Right ventricle myocardium superior (tissue), 1 donor: ENCODE results near the gene FRMD4A. TPM values are rescaled to one million over a fixed set of nuclear protein-coding genes. Genes with fewer than 3 reads are reported as not detected.
A peak's percentile ranks its signal among the peaks of the same experiment; 100 is the strongest.

Source experiments
- ATAC-seq: fragments of 200-7000 bp; cut with Tn5 transposase; one replicate; pipeline ENCODE4 v1.9.1; 2020; ENCODE audit warnings: mild to moderate bottlenecking; ENCODE audit not compliant: poor library complexity
- DNase-seq: peaks from one replicate; pipeline ENCODE4 v3.0.0-alpha.2; 2020
- intact Hi-C: fragments of 100-400 bp; cut with DNase I; formaldehyde crosslinking; loops from one replicate; pipeline ENCODE4 v1.11.2; 2022
- total RNA-seq: library from RNA; stranded (reverse); fragmentation: NEBNext Ultra II Directional; extraction: Animal tissue kit (Norgen Biotek cat#: 25700); gene quantifications from one replicate; pipeline ENCODE4 v1.2.1, GENCODE V29; 2021
- donor health status: DM: no; HTN: yes; CAD: no; lungs with severe emphysema.

Gene FRMD4A
- total RNA-seq, 1 donor from 2014 or later, result 33.2 TPM

- intact Hi-C loops, result no loop called here
- peak; percentile 68 for DNase-seq
- ATAC-seq, result peak; percentile 42
These were observed 631.5 kb downstream of the FRMD4A start for GRCh38 chr10:13699216-13699615.

- DNase-seq (no peak), ATAC-seq (peak; percentile 86)
- intact Hi-C loops, result no loop called here
These were observed 632.5 kb downstream of the FRMD4A start for GRCh38 chr10:13698217-13698616.

GRCh38 chr10:13696071-13696470 lies 634.7 kb downstream of the FRMD4A start:
- ATAC-seq (no peak), DNase-seq (no peak)
- intact Hi-C loops, result no loop called here

GRCh38 chr10:13695588-13695987 lies 635.1 kb downstream of the FRMD4A start:
- intact Hi-C loops, result no loop called here
- no peak for DNase-seq
- no peak for ATAC-seq

GRCh38 chr10:13693783-13694700 lies 636.7 kb downstream of the FRMD4A start:
- ATAC-seq, result peak; percentile 19
- intact Hi-C loops, result no loop called here
- no peak for DNase-seq

- DNase-seq (no peak), ATAC-seq (no peak)
- intact Hi-C loops, result no loop called here
These were observed 640.4 kb downstream of the FRMD4A start for GRCh38 chr10:13690281-13690825.

- peak; percentile 81 for ATAC-seq
- peak; percentile 48 for DNase-seq
- intact Hi-C loops, result no loop called here
These were observed 644.4 kb downstream of the FRMD4A start for GRCh38 chr10:13686331-13686752.

GRCh38 chr10:13685885-13686284 lies 644.8 kb downstream of the FRMD4A start:
- ATAC-seq (peak; percentile 81), DNase-seq (peak; percentile 73)
- intact Hi-C loops, result no loop called here

- DNase-seq, result no peak
- intact Hi-C loops, result no loop called here
- ATAC-seq, result peak; percentile 38
These were observed 645.8 kb downstream of the FRMD4A start for GRCh38 chr10:13684806-13685482.

- intact Hi-C loops, result no loop called here
- ATAC-seq, result peak; percentile 63
- DNase-seq, result peak; percentile 87
These were observed 646.4 kb downstream of the FRMD4A start for GRCh38 chr10:13684252-13684791.

GRCh38 chr10:13683017-13683416 lies 647.7 kb downstream of the FRMD4A start:
- ATAC-seq (no peak), DNase-seq (no peak)
- intact Hi-C loops, result no loop called here

- intact Hi-C loops, result no loop called here
- DNase-seq, result no peak
- no peak for ATAC-seq
These were observed 648.8 kb downstream of the FRMD4A start for GRCh38 chr10:13681960-13682359.

GRCh38 chr10:13681528-13681927 lies 649.2 kb downstream of the FRMD4A start:
- DNase-seq (no peak), ATAC-seq (no peak)
- intact Hi-C loops, result no loop called here

GRCh38 chr10:13681095-13681494 lies 649.6 kb downstream of the FRMD4A start:
- ATAC-seq, result no peak
- intact Hi-C loops, result no loop called here
- no peak for DNase-seq

GRCh38 chr10:13678101-13678843 lies 652.5 kb downstream of the FRMD4A start:
- ATAC-seq (no peak), DNase-seq (no peak)
- intact Hi-C loops, result no loop called here

- no peak for DNase-seq
- intact Hi-C loops, result loop anchor here (5.0 kb wide), 1 partner anchor 37 kb away; no protein-coding TSS in a partner anchor
- ATAC-seq, result no peak
These were observed 655.8 kb downstream of the FRMD4A start for GRCh38 chr10:13674645-13675588.

GRCh38 chr10:13673156-13673555 lies 657.6 kb downstream of the FRMD4A start:
- intact Hi-C loops, result loop anchor here (5.0 kb wide), 1 partner anchor 39 kb away; no protein-coding TSS in a partner anchor
- DNase-seq, result no peak
- no peak for ATAC-seq
